GM19467 (cell line): ENCODE data around the gene EGF.
"Not testable (repeated sequence)": the region's sequence is repeated elsewhere in the genome, so short reads cannot be mapped to it uniquely, and the experiment has no call there.

ENCODE experiments used
- ATAC-seq: cut with Tn5 transposase; IDR thresholded peaks from one replicate; pipeline ENCODE4 v1.9.1; 2021; ENCODE audit warnings: mild to moderate bottlenecking, moderate library complexity; ENCODE audit not compliant: unreplicated experiment

EGF gene

DNA sequence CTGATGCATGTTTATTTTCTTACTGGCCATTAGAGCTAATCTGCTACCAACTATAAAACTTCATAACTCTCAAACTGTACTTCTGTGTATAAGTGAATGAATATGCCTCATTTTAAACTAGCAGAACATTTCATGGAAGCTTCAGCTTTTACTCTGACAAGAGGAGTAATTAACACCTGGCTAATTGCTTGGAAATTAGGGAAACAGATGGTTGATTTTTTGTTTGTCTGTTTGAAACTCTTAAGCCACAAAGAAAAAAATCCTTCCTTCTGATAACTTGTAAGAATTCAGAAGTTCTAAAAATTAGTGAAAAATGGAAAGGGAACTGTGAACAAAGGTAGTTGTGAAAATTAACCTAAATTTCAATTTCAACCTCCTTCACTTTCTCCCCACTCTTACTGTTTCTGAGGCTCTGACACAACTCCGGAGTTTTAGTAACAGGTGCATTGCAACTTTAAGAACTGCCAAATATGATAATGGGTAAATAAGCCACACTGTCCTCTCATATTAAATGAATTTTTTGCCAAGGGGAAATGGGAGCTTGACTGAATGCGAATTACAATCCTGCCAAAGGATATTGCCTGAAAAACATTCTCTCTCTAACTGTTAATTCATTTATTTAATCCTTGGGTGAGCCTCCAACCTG, 1.0 kb downstream of the EGF start:
- no peak for ATAC-seq

DNA sequence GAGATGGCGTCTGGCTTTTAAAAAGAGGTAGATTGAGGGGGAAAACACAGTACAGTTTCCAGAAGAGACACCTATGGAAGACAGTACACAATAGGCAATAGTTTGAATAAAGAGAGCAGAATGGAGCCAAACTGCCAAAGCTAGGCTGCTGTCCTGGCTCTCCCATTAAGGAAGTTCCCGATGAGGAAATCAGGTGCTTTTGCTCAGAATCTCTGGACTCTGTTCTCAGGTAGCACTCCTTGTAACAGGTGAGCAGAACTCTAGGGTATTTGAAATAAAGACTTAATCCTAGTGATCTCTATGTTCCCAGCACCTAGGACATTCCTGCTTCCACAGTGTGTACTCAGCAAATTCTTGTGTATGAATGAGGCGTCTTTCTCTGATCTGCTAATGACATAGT, 1.6 kb downstream of the EGF start:
- no peak for ATAC-seq

GRCh38 chr4:109915385-109916026, 2.8 kb downstream of the EGF start:
- no peak for ATAC-seq

GRCh38 chr4:109916027-109916409, 3.3 kb downstream of the EGF start:
- no peak for ATAC-seq

DNA sequence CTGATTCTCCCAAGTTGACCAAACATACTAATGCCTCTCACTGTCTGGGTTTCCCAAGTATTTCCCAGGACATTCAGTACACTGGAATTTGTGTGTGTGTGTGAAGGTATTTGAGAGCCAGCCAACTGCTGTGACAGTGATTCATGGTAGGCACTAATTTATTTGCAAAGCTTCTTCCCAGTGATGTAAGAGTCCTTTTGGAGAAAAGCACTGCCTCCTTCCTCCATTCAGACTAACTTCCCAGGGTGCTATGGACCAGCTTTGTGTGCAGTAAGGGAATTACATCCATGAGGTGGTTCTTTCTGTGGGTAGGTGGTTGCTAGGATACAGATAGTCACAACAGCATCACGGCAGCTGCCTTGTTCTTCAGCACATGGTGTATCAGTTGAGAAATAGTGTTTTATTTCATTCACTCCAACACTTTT, 8.7 kb downstream of the EGF start:
- no peak for ATAC-seq

DNA sequence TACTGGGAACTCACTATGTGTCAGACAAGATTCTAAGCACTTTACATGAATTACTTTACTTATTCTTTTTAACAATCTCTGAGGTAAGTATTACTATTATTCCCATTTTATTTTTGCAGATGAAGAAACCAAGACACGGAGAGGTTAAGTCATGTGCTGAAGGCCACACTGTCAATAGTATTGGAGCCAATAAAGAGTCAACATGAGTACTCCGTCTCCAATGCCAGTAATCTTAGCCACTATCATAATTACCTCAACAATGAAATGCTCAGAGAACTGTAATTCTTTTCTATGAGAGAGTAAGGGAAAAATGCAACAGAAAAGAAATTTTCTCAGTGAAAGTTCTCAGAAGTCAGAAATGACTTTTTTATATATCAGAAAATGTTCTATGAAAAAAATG, 12.7 kb downstream of the EGF start:
- no peak for ATAC-seq

GRCh38 chr4:109928327-109929045, 15.8 kb downstream of the EGF start:
- ATAC-seq: no peak

DNA sequence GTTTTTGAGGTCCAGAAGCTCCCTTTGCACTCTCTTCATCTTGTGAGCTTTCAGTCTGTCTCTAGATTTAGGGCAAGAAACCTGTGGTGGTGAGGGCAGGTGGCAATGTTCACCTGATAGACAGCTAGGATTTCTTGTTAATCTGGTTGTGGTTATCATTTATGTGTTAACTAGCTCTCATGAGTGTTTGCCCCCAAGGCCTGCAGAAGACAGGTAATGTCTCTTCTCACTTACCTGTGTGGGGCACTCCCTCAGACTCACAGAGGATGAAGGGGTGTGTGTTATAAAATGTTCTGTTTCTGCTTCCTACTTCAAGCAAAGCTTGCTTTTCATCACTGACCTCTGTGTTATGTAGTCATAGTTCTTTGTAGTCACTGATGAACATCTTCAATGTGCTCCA, 17.8 kb downstream of the EGF start:
- no peak for ATAC-seq

DNA sequence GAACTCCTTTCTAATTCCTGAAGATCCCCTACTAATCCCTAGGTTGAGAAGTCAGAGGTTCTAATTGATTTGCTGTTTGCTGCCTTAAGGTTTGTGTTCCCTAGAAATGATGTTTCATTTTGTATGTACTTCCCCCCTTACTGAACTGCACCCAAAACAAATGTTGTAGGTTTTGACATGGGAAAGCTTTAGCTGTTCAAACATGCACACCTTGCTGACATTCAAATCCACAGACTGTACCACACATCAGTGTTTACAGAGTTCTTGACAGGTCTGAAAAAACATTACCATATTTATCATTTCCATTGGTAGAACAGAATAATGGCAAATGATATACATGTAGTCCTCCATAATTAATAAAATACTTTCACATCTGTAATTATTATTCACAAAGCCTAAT, 18.2 kb downstream of the EGF start:
- ATAC-seq: no peak

DNA sequence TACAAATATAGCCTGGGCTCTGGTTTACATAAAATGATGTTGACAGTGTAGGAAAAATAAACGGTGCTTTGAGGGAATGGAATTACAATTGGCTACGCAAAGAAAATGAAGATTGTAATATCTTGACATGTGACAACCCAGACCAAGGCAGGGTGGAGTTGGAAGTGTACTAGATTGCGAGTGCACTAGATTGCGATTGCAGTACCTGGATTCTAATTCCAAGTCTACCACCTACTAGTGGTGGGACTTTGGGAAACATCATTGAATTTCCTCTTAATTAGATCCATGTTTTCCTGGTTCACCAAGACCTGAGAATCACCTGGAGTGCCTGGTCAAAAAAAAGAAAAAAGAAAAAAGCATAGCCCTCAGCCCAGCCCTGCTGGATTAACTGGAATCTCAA, 18.6 kb downstream of the EGF start:
- ATAC-seq: no peak

- not testable (repeated sequence) for ATAC-seq
These were observed 24.7 kb downstream of the EGF start for GRCh38 chr4:109937352-109937751.

DNA sequence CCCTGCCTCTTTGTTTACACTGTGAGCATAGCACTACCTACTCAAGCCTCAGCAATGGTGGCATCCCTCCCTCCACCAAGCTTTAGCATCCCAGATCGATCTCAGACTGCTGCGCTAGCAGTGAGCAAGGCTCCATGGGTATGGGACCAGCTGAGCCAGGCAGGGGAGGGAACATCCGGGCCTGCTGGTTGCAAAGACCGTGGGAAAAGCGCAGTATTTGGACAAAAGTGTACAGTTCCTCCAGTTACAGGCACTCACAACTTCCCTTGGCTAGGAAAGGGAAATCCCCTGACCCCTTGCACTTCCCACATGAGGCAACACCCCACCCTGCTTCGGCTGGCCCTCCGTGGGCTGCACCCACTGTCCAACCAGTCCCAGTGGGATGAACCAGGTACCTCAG, 26.5 kb downstream of the EGF start:
- ATAC-seq: no peak

DNA sequence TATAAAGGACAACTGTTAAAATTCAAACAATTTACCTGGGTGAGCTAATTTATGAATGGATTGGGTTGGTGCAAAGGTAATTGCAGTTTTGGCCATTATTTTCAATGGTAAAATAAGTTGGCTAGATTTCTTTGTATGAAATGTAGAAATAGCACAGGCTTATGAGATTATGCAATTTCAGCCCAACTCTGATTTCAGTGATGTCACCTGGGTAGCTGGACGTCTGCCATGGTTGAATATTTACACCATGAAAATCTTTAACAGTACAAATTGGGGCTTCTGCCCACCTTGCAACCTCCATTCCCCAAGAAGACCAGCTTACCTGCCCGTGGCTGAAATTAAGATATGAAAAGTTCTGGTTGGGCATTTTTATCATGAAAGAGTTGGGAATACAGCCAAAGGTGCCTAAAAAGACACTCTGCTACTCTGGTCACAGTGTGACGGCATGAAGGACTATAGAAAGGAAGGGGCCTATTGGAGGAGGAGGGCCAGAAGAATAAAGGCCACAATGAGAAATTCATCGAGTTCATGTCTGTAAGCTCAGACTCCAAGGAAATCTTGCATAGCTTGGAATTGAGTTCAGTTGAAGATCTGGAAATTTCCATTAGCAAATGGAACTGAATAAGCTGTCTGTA, 29.7 kb downstream of the EGF start:
- no peak for ATAC-seq

DNA sequence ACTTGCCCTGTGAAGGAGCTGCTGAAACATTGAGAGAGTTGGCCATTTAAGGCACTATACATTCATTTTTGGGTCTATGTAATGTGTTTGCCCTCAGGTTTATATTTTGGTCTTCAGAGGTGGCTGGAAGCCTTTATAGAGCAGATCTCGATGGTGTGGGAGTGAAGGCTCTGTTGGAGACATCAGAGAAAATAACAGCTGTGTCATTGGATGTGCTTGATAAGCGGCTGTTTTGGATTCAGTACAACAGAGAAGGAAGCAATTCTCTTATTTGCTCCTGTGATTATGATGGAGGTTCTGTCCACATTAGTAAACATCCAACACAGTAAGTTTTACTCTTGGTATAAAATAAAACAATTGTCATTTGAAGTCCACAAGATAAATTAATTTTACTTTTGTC, 31.1 kb downstream of the EGF start:
- ATAC-seq: no peak

DNA sequence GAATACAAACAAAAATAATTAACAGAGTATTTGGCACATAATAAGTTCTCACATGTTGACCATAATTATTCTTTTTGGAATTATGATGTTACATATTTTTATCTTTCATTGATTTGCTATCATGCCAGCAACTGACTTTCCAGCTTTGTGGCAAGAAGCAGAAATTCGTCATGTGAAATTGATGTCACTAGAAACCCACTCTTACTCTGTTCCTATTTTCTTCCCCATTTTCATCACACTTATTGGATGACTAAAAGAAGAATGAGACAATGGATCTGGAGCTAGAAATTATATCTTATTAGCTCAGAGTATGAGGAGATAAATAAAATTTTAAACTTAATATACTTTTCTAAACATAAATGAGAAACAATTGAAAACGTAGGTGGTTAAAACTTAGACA, 31.9 kb downstream of the EGF start:
- no peak for ATAC-seq

DNA sequence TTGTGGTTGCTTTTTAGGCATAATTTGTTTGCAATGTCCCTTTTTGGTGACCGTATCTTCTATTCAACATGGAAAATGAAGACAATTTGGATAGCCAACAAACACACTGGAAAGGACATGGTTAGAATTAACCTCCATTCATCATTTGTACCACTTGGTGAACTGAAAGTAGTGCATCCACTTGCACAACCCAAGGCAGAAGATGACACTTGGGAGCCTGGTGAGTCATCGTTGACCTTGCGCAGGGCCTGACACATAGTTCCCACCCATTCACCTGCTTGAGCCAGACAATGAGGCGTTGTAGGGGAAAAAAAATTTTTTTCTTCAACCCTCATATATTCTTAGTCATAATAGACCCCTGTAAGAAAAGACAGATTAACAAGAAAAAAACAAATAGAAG, 32.4 kb downstream of the EGF start:
- no peak for ATAC-seq

DNA sequence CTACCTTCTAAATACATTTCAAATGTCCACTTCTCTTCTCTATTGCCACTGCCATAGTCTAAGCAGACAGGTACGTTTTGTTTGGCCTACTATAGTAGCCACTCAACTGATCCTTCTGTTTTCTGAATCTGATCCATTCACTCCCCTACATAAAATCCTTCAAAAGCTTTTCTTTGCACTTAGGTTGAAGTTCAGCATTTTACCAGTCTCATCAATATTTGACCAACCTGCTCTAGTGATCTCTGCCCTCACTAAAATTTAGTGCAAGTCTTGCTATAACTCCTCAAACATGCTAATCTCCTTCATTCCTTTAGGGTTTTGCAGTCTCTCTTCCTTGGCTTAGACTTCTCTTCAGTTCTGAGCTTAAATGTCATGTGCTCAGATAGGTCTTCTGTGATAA, 33.4 kb downstream of the EGF start:
- ATAC-seq: no peak

GRCh38 chr4:109947457-109947856, 34.8 kb downstream of the EGF start:
- ATAC-seq: no peak

GRCh38 chr4:109947918-109948317, 35.2 kb downstream of the EGF start:
- no peak for ATAC-seq

- ATAC-seq: not testable (repeated sequence)
These were observed 36.5 kb downstream of the EGF start for GRCh38 chr4:109949099-109949718.

DNA sequence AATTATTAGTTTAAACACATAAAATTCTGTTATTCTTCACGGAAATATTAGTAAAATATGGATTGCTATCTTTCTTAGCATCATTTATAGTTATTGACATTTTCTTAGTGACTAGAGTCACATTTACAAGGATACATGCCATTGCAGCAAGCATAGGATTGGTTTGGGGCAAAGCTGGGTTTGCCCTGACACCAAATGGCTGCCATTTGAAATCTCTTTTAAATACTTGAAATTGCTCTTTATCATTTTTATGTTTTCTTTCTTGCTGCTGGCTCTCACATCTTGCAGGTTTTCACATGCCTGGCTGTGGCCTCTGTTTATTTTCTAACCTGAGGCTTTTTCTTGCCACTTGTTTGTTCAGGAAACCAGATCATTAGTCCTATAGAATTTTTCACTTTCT, 39.9 kb downstream of the EGF start:
- no peak for ATAC-seq
